GM18867 (cell line): ENCODE measurements around the gene NTF3.

Experiments
- ATAC-seq: cut with Tn5 transposase; IDR thresholded peaks from one replicate; pipeline ENCODE4 v1.9.1; 2021; ENCODE audit warnings: mild to moderate bottlenecking, moderate library complexity; ENCODE audit not compliant: unreplicated experiment

Gene NTF3

GRCh38 chr12:5456030-5456429 lies 24.1 kb downstream of the NTF3 start:
- ATAC-seq, result no peak

GRCh38 chr12:5456906-5457305 lies 25.0 kb downstream of the NTF3 start:
- no peak for ATAC-seq

- ATAC-seq, result no peak
Observed at GRCh38 chr12:5458229-5459050, 26.5 kb downstream of the NTF3 start.

DNA sequence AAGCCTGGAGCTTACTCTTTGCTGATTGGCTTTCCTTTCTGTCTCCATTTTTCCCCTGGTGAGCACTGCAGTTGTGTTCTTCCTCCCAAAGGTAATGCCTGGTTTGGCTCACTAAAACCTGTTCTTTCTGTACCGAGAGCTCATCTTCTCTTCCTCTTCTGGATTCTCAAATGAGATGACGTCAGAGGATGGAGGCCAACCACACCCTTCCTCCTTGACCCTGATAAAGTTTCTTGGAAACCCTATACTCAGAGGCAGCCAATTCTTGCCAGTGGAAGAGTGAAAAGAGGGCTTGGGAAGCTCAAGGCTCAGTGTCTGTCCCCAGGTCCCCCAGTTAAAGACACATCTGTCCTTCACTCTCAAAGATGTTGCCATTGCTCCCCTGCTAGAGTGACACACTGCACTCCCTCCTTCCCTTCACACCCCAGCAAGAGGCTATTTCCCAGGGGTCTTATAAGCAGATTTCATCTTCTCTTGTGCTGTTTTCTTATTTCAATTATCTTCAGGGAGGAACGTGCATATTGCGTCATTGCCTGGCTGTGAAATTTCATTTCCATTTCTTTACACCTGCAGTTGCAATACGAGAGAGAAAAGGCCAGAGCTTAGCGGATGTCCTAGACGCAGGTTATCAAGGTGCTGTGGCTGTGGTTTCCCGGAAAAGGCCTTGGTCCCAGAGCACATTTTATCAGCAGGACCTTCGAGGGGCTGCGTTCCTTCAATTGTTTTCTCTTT lies 27.3 kb downstream of the NTF3 start:
- no peak for ATAC-seq

- ATAC-seq, result no peak
Observed at GRCh38 chr12:5460817-5461216, 28.9 kb downstream of the NTF3 start.

DNA sequence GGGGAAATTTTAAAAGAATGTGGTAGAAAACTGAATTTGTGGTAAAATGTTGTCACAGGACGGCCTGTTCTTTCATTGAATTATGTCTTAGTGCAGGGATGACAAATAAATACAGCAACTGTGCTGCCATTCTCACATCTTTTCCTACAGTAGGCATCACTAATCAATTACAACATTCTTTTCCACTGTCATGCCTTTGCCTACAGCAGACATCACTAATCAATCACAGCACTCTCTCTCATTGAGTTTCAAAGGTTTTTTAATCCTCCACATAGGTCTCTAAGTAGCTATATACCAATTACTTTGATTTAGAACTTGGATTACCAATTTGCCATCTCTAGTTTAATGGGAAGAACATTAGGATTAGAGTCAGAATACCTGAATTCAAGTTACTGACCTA lies 30.1 kb downstream of the NTF3 start:
- no peak for ATAC-seq

DNA sequence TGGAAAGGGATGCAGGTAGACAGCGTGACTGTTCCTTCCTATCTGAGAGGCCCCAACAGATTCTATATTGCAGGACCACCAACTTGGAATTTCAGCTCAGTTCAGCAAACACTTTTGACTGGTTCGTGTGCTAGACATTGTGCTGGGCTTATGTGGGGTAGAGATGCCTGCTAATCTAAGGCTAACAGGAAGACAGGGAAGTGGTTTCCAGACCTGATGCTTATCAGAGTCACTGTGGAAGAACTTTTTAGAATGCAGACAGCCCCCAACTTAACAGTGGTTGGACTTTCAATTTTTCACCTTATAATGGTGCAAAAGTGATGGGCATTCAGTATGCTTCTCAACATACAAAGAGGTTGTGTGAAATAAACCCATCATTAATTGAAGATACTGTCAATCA lies 32.2 kb downstream of the NTF3 start:
- no peak for ATAC-seq

DNA sequence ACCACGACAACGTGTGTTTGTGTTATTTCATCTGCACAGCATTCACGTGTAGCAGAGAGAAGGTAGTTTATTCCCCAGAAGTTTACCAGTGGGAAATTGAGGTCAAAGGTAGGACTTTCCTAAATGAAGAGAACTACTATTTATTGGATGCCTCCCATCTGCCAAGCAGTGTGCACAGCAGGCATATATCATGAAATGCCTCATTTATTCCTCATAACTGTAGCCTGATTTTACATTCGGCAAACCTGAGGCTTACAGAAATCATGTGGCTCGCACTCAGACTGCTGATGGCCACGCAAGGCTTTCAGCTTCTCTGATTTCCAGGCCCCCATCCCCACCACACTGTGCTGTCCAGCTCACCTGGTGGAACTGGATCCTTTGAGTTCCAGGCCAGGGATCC lies 33.5 kb downstream of the NTF3 start:
- no peak for ATAC-seq

DNA sequence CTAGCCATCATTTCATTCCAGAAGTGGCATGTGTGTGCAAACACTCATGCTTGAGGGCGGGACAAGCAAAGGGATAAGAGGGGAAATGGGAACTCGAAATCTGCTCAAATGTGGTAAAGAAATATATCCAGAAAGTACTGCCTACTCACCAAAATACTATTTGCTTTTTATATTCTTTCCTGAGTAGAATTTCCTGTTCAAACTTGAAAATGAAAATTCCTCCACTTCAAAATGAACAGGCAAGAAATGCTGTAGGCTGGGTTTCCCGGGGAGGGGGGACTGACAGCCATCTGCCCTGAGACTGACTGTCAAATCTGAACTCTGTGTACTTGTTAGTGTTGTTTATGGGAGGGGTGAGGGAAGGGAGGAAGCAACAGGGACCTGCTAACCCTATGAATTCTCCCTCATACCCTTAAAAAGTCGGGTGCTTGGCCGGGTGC lies 34.6 kb downstream of the NTF3 start:
- no peak for ATAC-seq

GRCh38 chr12:5467931-5468330 lies 36.0 kb downstream of the NTF3 start:
- no peak for ATAC-seq

DNA sequence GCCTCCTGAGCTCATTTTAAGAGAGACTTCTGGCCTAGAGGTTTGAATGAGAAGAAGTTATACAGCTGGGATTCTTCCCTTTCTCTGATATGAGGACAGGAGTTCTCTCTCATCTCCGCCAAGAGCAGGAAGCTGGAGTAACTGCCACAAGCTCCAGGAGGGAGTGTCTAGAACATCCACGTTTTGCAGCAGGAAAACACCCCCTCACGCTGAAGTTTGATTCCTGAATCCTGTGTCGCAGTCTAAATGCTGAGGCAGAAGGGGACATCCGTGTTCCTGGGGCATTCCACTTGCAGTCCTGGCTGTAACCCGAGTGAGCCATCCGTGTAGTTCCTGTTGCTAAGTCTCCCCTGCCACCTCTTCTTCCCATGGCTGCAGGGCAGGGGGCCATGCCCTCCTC lies 38.3 kb downstream of the NTF3 start:
- no peak for ATAC-seq

- no peak for ATAC-seq
Observed at GRCh38 chr12:5470703-5471102, 38.8 kb downstream of the NTF3 start.

DNA sequence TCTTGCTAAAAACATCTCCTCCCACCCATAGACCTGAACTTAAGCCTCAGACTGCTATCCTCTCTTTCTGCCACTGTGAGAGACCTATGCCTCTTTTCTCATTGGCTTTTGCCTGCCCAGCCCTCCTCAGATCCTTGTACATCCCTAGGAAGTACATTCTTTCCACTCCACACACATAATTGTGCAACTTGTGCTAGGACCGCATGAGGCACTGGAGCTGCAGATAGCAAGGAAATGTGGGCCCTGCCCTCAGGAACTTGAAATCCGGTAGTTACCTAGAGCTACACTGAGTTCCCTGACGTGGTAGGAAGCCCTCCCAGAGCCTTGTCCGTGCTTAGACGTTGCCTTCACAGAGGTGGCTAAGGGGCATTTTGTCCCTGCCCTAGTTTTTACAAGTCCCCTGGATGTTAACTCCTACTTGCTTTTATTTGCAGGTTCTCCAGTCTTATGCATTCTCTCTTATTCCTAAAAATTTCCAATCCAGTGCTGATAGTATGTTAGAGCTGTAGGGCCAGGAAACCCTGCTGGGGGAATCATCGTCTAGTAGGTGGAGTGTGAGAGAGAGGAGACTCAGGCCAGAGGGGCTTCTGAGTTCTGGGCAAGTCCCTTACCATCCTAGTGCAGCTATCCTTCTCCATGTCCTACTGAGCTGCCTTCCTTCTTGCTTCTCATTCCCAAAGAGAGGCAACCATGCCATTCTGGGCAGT lies 41.3 kb downstream of the NTF3 start:
- no peak for ATAC-seq

GRCh38 chr12:5473783-5474116 lies 41.8 kb downstream of the NTF3 start:
- ATAC-seq, result no peak

GRCh38 chr12:5476356-5476755 lies 44.4 kb downstream of the NTF3 start:
- ATAC-seq, result no peak

DNA sequence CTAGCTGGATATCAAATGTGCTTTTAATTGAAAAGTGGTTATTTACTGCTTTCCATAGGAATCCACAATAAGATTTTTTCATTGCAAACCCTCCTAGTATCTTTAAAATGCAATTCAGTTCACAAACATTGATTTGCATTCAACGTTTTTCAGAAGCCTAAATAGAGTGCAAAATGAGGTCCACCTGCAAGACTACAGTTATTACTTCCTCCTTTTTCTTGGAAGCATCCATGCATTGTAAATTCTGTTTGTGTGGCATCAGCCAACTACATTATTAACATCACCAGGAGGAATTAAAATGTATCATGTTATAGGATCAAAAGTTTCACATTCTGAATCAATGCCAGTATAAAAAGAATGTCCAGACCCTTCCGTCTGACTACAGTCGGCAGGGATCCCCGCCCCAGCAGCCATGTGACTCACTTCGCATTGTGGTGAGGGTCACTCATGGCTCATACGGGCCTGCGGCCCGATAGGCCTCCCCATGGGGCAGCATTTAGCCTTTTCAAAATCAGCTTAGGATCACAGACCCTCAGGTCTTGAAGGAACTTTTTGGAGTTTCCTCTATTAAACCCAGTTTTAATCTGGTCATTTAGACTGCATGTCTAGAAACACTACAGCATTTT lies 46.3 kb downstream of the NTF3 start:
- ATAC-seq, result no peak

- ATAC-seq, result no peak
Observed at GRCh38 chr12:5479761-5480160, 47.9 kb downstream of the NTF3 start.

GRCh38 chr12:5480218-5480937 lies 48.5 kb downstream of the NTF3 start:
- no peak for ATAC-seq

- no peak for ATAC-seq
Observed at GRCh38 chr12:5480938-5481303, 49.0 kb downstream of the NTF3 start.

GRCh38 chr12:5481645-5482044 lies 49.7 kb downstream of the NTF3 start:
- ATAC-seq, result no peak

DNA sequence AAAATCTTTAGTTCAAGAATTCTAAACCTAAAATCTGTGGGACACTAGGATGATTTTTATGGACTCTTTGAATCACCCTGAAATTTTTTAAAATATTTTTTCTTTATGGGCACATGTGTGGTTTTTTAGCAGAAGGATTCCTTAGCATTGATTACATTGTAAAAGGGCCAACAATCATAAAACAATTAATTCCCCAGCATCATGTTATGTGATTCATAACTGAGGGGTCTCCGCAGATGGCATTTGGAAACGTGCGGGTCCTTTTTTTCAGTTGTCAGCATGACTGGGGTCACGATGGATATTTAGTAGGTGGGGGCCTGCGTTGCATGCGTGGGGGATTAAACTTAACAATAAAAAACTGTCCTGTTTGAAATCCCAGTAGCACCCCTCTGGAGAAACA lies 52.5 kb downstream of the NTF3 start:
- no peak for ATAC-seq
